HK-2 (cell line): ENCODE measurements around the gene C19orf33.

ENCODE experiments used
- DNase-seq: peaks from one replicate; pipeline ENCODE4 v3.0.0-alpha.2; 2018; ENCODE audit not compliant: unreplicated experiment

C19orf33 gene

GRCh38 chr19:38280030-38280921, 23.8 kb upstream of the C19orf33 start:
- DNase-seq, result no peak

GRCh38 chr19:38281811-38282566, 22.1 kb upstream of the C19orf33 start:
- no peak for DNase-seq

- no peak for DNase-seq
Observed at GRCh38 chr19:38283271-38283670, 20.8 kb upstream of the C19orf33 start.

GRCh38 chr19:38284422-38284821, 19.6 kb upstream of the C19orf33 start:
- no peak for DNase-seq

GRCh38 chr19:38285567-38285966, 18.5 kb upstream of the C19orf33 start:
- no peak for DNase-seq

- no peak for DNase-seq
Observed at GRCh38 chr19:38287604-38288003, 16.4 kb upstream of the C19orf33 start.

- DNase-seq, result no peak
Observed at GRCh38 chr19:38288123-38288855, 15.8 kb upstream of the C19orf33 start.

GRCh38 chr19:38289955-38290354, 14.1 kb upstream of the C19orf33 start:
- DNase-seq, result no peak

- DNase-seq, result peak; percentile 93
Observed at GRCh38 chr19:38290631-38291147, 13.4 kb upstream of the C19orf33 start.

- no peak for DNase-seq
Observed at GRCh38 chr19:38291855-38292254, 12.2 kb upstream of the C19orf33 start.

- no peak for DNase-seq
Observed at GRCh38 chr19:38293281-38293680, 10.8 kb upstream of the C19orf33 start.

GRCh38 chr19:38294090-38294489, 10.0 kb upstream of the C19orf33 start:
- DNase-seq, result no peak

- peak; percentile 81 for DNase-seq
Observed at GRCh38 chr19:38298821-38299680, 5.0 kb upstream of the C19orf33 start.

- no peak for DNase-seq
Observed at GRCh38 chr19:38304352-38304865, 358 bp downstream of the C19orf33 start.

GRCh38 chr19:38304866-38305429, 897 bp downstream of the C19orf33 start:
- DNase-seq, result peak; percentile 96

- no peak for DNase-seq
Observed at GRCh38 chr19:38306236-38306635, 2.2 kb downstream of the C19orf33 start.

GRCh38 chr19:38307076-38307475, 3.0 kb downstream of the C19orf33 start:
- no peak for DNase-seq

- DNase-seq, result no peak
Observed at GRCh38 chr19:38307597-38307996, 3.5 kb downstream of the C19orf33 start.

- no peak for DNase-seq
Observed at GRCh38 chr19:38308006-38308766, 4.1 kb downstream of the C19orf33 start.
